HepG2 (cell line): ENCODE results near the gene PDE3A. TPM values are rescaled to one million over a fixed set of nuclear protein-coding genes. Genes with fewer than 3 reads are reported as not detected.

ENCODE experiments used
- ATAC-seq: fragments of 200-7000 bp; cut with Tn5 transposase; 3 replicates; pipeline ENCODE4 v1.9.1; 2020; ENCODE audit warnings: mild to moderate bottlenecking, moderate library complexity
- BruUV-seq: library from RNA; stranded (reverse); fragments of 400-500 nt; replicated peaks from 2 replicates; lab custom pipeline; 2021; lab: Mats Ljungman, UMichigan
- CTCF ChIA-PET: fragments of 300-600 bp; formaldehyde crosslinking; extraction: SDS; loops from one replicate; lab custom pipeline; 2021; ENCODE audit warnings: low total read pairs, inconsistent platforms, low intra/inter-chr PET ratio; lab: Yijun Ruan, JAX
- POLR2A ChIA-PET: fragments of 350-600 bp; sonication (Branson Sonifier 250); formaldehyde crosslinking; loops from one replicate; lab custom pipeline; 2020; ENCODE audit warnings: antibody characterized with exemption, inconsistent platforms; lab: Yijun Ruan, JAX
- DNase-seq: peaks from one replicate; pipeline ENCODE4 v3.0.0-alpha.2; 2015; ENCODE audit warnings: low spot score
- FAIRE-seq: peaks from 3 replicates; lab custom pipeline; 2011; peaks lifted over from hg19 to GRCh38; lab: Jason Lieb, UNC
- H2AFZ ChIP-seq: one replicate; pipeline ENCODE4 v1.6.1; 2011; ENCODE audit warnings: low read length, inconsistent platforms
- H3K27ac ChIP-seq: fragments of 300-600 bp; 3 replicates; pipeline ENCODE4 v1.8.0; 2011; ENCODE audit warnings: mixed run types, mild to moderate bottlenecking, mixed read lengths, low read length, inconsistent platforms; ENCODE audit not compliant: insufficient read depth; ENCODE audit errors: extremely low read length
- H3K27me3 ChIP-seq, 2 experiments: fragments of 200-600 bp in 1 of 2; 2 replicates in 1 of 2; 3 replicates in 1 of 2; pipeline versions ENCODE4 v1.6.0 to v1.8.0; 2011; ENCODE audit warnings: low read length in 2 of 2, mild to moderate bottlenecking in 2 of 2, moderate library complexity in 2 of 2, inconsistent platforms in 1 of 2; ENCODE audit not compliant: insufficient read depth in 2 of 2, control insufficient read depth in 1 of 2
- H3K36me3 ChIP-seq, 2 experiments: fragments of 200-600 bp in 1 of 2; replicated peaks in 1 of 2; 2 replicates in 1 of 2; 3 replicates in 1 of 2; pipeline versions ENCODE4 v1.5.1 to v1.8.0; 2011; ENCODE audit warnings: low read length in 2 of 2, inconsistent platforms in 1 of 2; ENCODE audit not compliant: insufficient read depth in 2 of 2, control insufficient read depth in 1 of 2
- H3K4me1 ChIP-seq: 2 replicates; pipeline ENCODE4 v1.5.1; 2012; ENCODE audit warnings: low read length, inconsistent platforms; ENCODE audit not compliant: insufficient read depth
- H3K4me2 ChIP-seq: 2 replicates; pipeline ENCODE4 v1.6.0; 2011; ENCODE audit warnings: low read depth, low read length, inconsistent platforms
- H3K4me3 ChIP-seq, 3 experiments: fragments of 200-600 bp in 1 of 3; sonication (generic), shearing (Covaris generic) in 1 of 3; replicated peaks in 1 of 3; 2 replicates each; pipeline ENCODE4 v1.5.1; 2011 to 2016; ENCODE audit warnings: low read length in 3 of 3, inconsistent platforms in 2 of 3, low read depth in 2 of 3, mild to moderate bottlenecking in 2 of 3, control low read depth in 1 of 3, mixed read lengths in 1 of 3; ENCODE audit not compliant: insufficient read depth in 1 of 3
- H3K79me2 ChIP-seq: one replicate; pipeline ENCODE4 v1.6.1; 2011; ENCODE audit warnings: low read length, inconsistent platforms; ENCODE audit not compliant: insufficient read depth
- H3K9ac ChIP-seq: 2 replicates; pipeline ENCODE4 v1.6.0; 2011; ENCODE audit warnings: mild to moderate bottlenecking, low read depth, low read length, inconsistent platforms; ENCODE audit not compliant: insufficient read depth
- H3K9me3 ChIP-seq: 2 replicates; pipeline ENCODE4 v1.5.1; 2012; ENCODE audit warnings: mild to moderate bottlenecking, low read length
- H4K20me1 ChIP-seq: 2 replicates; pipeline ENCODE4 v1.6.0; 2011; ENCODE audit warnings: inconsistent platforms, mild to moderate bottlenecking, low read length, moderate library complexity; ENCODE audit not compliant: insufficient read depth
- ARNTL ChIP-seq: sonication (generic); formaldehyde crosslinking; IDR thresholded peaks from 2 replicates; pipeline ENCODE4 v1.4.0; 2020; ENCODE audit warnings: mild to moderate bottlenecking, missing genetic modification reagents
- EZH2 ChIP-seq: conservative IDR thresholded peaks from 2 replicates; pipeline ENCODE4 v1.6.1; 2012; ENCODE audit warnings: mild to moderate bottlenecking, low read depth, low read length, moderate library complexity
- IRX3 ChIP-seq: sonication (generic); formaldehyde crosslinking; IDR thresholded peaks from 2 replicates; pipeline ENCODE4 v1.8.1; 2023; ENCODE audit warnings: mild to moderate bottlenecking, low read depth, missing genetic modification reagents, borderline replicate concordance
- MED1 ChIP-seq: sonication (generic); formaldehyde crosslinking; IDR thresholded peaks from 2 replicates; pipeline ENCODE4 v1.4.0; 2020; ENCODE audit warnings: missing genetic modification reagents
- MNT ChIP-seq: fragments of 450-650 bp; IDR thresholded peaks from 2 replicates; pipeline ENCODE4 v1.6.1; 2016
- RXRB ChIP-seq: IDR thresholded peaks from 2 replicates; pipeline ENCODE4 v1.6.1; 2016; ENCODE audit warnings: borderline replicate concordance, missing genetic modification reagents, missing compliant biosample characterization
- SETDB1 ChIP-seq: sonication (generic); formaldehyde crosslinking; IDR thresholded peaks from 2 replicates; pipeline ENCODE4 v1.5.1; 2020; ENCODE audit warnings: missing genetic modification reagents, mild to moderate bottlenecking, borderline replicate concordance
- SIN3A ChIP-seq: IDR thresholded peaks from 2 replicates; pipeline ENCODE4 v1.6.1; 2011; ENCODE audit warnings: low read depth, mild to moderate bottlenecking, control low read depth, low read length, borderline replicate concordance
- SYNCRIP ChIP-seq: fragments of 200-400 bp; formaldehyde crosslinking; IDR thresholded peaks from 2 replicates; pipeline ENCODE4 v1.6.1; 2018; ENCODE audit warnings: mild to moderate bottlenecking, low read depth, low read length; ENCODE audit not compliant: insufficient read depth
- ZNF232 ChIP-seq: sonication (generic); formaldehyde crosslinking; IDR thresholded peaks from 2 replicates; pipeline ENCODE4 v1.4.0; 2020; ENCODE audit warnings: missing genetic modification reagents, borderline replicate concordance
- ZNF24 ChIP-seq: fragments of 450-650 bp; IDR thresholded peaks from 2 replicates; pipeline ENCODE4 v1.6.1; 2017; ENCODE audit warnings: antibody characterized with exemption, mild to moderate bottlenecking
- ZNF318 ChIP-seq: sonication (generic); formaldehyde crosslinking; IDR thresholded peaks from 2 replicates; pipeline ENCODE4 v1.4.0; 2020; ENCODE audit warnings: mild to moderate bottlenecking, missing genetic modification reagents
- ZNF354B ChIP-seq: sonication (generic); formaldehyde crosslinking; IDR thresholded peaks from 2 replicates; pipeline ENCODE4 v1.8.0; 2022; ENCODE audit warnings: mild to moderate bottlenecking, missing genetic modification reagents
- ZNF530 ChIP-seq: sonication (generic); formaldehyde crosslinking; IDR thresholded peaks from 2 replicates; pipeline ENCODE4 v1.5.0; 2020; ENCODE audit warnings: low read depth, mild to moderate bottlenecking, missing genetic modification reagents
- ZSCAN30 ChIP-seq: sonication (generic); formaldehyde crosslinking; IDR thresholded peaks from 2 replicates; pipeline ENCODE4 v1.5.0; 2020; ENCODE audit warnings: mild to moderate bottlenecking, missing genetic modification reagents
- WGBS: methylation state at CpG from one replicate; pipeline ENCODE4 v1.1.6; 2017; ENCODE audit warnings: low lambda C conversion rate; 5-methylcytosine and 5-hydroxymethylcytosine counted together
- in situ Hi-C: cut with HindIII; loops from 2 replicates; pipeline ENCODE4 v1.10.0; 2017; ENCODE audit warnings: low pct_unique_long_range_greater_than_20kb; ENCODE audit not compliant: extremely low pct_ligation_motif_present
- intact Hi-C: fragments of 100-400 bp; cut with micrococcal nuclease; formaldehyde crosslinking; loops from one replicate; pipeline ENCODE4 v1.10.0; 2022; ENCODE audit not compliant: unreplicated experiment
- polyA plus RNA-seq, 8 experiments: library from polyadenylated mRNA; depleted of rRNA in 3 of 8; stranded (reverse) in 7 of 8; unstranded in 1 of 8; fragments of >200 nt; fragmentation: Illumina TruSeq in 4 of 8; extraction: Trizol in 4 of 8; gene quantifications; 2 replicates each; pipeline versions ENCODE4 v1.2.1 to v1.2.3, GENCODE V29; 2011 to 2016; ENCODE audit warnings: low read depth in 4 of 8, missing spikeins in 1 of 8, mixed read lengths in 1 of 8; ENCODE audit not compliant: insufficient read depth in 1 of 8
- total RNA-seq, 5 experiments: library from RNA; depleted of rRNA; stranded (reverse); fragments of >200 nt; fragmentation: Illumina TruSeq; extraction: Trizol; gene quantifications; 2 replicates each; pipeline ENCODE4 v1.2.3, GENCODE V29; 2016; ENCODE audit warnings: low read depth in 1 of 5
- TF ChIP-seq, protein P1 (sequence below): sonication (generic); formaldehyde crosslinking; IDR thresholded peaks from 2 replicates; pipeline ENCODE4 v1.5.0; 2020; ENCODE audit warnings: mild to moderate bottlenecking, missing genetic modification reagents

The PDE3A gene
- total and polyA plus RNA-seq, 2 of the 13 experiments (the other 11 are each of a cell fraction or from before 2014, with no cell fraction given) = 0.77 to 1.5 TPM

GRCh38 chr12:20593611-20594010 is 225.3 kb downstream of the PDE3A start:
- Histone ChIP-seq H3K79me2 (no peaks in the 10 kb centered on the region), H3K9ac (no peak overlapping the region), H2AFZ (no peak overlapping the region), H4K20me1 (no peaks in the 10 kb centered on the region), H3K4me3 (no peak overlapping the region), H3K27me3 (no peaks in the 10 kb centered on the region), H3K27ac (no peak overlapping the region), H3K9me3 (no peaks in the 10 kb centered on the region), H3K4me2 (no peak overlapping the region), H3K36me3 (no peaks in the 10 kb centered on the region), H3K4me1 (no peaks in the 10 kb centered on the region)
- WGBS = 7% methylated on average over 3 of the region's 3 CpGs
- no peak for FAIRE-seq
- no peak for ATAC-seq
- intact Hi-C loops = no loop called here
- in situ Hi-C loops = no loop called here
- DNase-seq = no peak
- CTCF ChIA-PET = no interaction called here
- no TSS peak for BruUV-seq
- POLR2A ChIA-PET = no interaction called here
- TF ChIP-seq SYNCRIP (no peak), RXRB (CRISPR knock-in tag) (no peak), SETDB1 (no peak), EZH2 (no peak), ZNF24 (no peak), ARNTL (CRISPR knock-in tag) (no peak), MED1 (CRISPR knock-in tag) (no peak), ZNF354B (CRISPR knock-in tag) (no peak), MNT (no peak), ZNF530 (CRISPR knock-in tag) (no peak), IRX3 (CRISPR knock-in tag) (no peak), ZNF318 (CRISPR knock-in tag) (no peak), ZSCAN30 (no peak), ZNF232 (CRISPR knock-in tag) (no peak), SIN3A (no peak)
- TF ChIP-seq, protein P1, sequence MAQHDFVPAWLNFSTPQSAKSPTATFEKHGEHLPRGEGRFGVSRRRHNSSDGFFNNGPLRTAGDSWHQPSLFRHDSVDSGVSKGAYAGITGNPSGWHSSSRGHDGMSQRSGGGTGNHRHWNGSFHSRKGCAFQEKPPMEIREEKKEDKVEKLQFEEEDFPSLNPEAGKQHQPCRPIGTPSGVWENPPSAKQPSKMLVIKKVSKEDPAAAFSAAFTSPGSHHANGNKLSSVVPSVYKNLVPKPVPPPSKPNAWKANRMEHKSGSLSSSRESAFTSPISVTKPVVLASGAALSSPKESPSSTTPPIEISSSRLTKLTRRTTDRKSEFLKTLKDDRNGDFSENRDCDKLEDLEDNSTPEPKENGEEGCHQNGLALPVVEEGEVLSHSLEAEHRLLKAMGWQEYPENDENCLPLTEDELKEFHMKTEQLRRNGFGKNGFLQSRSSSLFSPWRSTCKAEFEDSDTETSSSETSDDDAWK (CRISPR knock-in tag) = no peak
